HL-60 (cell line): ENCODE data around the gene USP36.
"Not testable (repeated sequence)": the region's sequence is repeated elsewhere in the genome, so short reads cannot be mapped to it uniquely, and the experiment has no call there.

Experiments
- POLR2AphosphoS5 ChIP-seq: IDR thresholded peaks from 2 replicates; pipeline ENCODE4 v1.6.1; 2012; ENCODE audit warnings: low read depth
- TF ChIP-seq, protein P1 (sequence below): IDR thresholded peaks from one replicate; pipeline ENCODE4 v1.5.1; 2011; ENCODE audit warnings: low read length, control low read depth, inconsistent platforms; ENCODE audit not compliant: insufficient read depth
- TF ChIP-seq, protein P2 (sequence below): IDR thresholded peaks from 2 replicates; pipeline ENCODE4 v1.6.1; 2012; ENCODE audit warnings: low read depth; ENCODE audit not compliant: insufficient replicate concordance

- TF ChIP-seq, protein P1, sequence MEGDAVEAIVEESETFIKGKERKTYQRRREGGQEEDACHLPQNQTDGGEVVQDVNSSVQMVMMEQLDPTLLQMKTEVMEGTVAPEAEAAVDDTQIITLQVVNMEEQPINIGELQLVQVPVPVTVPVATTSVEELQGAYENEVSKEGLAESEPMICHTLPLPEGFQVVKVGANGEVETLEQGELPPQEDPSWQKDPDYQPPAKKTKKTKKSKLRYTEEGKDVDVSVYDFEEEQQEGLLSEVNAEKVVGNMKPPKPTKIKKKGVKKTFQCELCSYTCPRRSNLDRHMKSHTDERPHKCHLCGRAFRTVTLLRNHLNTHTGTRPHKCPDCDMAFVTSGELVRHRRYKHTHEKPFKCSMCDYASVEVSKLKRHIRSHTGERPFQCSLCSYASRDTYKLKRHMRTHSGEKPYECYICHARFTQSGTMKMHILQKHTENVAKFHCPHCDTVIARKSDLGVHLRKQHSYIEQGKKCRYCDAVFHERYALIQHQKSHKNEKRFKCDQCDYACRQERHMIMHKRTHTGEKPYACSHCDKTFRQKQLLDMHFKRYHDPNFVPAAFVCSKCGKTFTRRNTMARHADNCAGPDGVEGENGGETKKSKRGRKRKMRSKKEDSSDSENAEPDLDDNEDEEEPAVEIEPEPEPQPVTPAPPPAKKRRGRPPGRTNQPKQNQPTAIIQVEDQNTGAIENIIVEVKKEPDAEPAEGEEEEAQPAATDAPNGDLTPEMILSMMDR: not testable (repeated sequence)
- TF ChIP-seq, protein P2, sequence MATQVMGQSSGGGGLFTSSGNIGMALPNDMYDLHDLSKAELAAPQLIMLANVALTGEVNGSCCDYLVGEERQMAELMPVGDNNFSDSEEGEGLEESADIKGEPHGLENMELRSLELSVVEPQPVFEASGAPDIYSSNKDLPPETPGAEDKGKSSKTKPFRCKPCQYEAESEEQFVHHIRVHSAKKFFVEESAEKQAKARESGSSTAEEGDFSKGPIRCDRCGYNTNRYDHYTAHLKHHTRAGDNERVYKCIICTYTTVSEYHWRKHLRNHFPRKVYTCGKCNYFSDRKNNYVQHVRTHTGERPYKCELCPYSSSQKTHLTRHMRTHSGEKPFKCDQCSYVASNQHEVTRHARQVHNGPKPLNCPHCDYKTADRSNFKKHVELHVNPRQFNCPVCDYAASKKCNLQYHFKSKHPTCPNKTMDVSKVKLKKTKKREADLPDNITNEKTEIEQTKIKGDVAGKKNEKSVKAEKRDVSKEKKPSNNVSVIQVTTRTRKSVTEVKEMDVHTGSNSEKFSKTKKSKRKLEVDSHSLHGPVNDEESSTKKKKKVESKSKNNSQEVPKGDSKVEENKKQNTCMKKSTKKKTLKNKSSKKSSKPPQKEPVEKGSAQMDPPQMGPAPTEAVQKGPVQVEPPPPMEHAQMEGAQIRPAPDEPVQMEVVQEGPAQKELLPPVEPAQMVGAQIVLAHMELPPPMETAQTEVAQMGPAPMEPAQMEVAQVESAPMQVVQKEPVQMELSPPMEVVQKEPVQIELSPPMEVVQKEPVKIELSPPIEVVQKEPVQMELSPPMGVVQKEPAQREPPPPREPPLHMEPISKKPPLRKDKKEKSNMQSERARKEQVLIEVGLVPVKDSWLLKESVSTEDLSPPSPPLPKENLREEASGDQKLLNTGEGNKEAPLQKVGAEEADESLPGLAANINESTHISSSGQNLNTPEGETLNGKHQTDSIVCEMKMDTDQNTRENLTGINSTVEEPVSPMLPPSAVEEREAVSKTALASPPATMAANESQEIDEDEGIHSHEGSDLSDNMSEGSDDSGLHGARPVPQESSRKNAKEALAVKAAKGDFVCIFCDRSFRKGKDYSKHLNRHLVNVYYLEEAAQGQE: not testable (repeated sequence)
- not testable (repeated sequence) for TF ChIP-seq POLR2AphosphoS5
Observed at GRCh38 chr17:78867046-78867445, 26.4 kb upstream of the USP36 start.
